Hematopoietic multipotent progenitor cell treated with erythropoietin and hydrocortisone succinate and interleukin-3 and kit ligand, for 15 days (in vitro differentiated cells): ENCODE results near the gene RPL13.
A peak's percentile ranks its signal among the peaks of the same experiment; 100 is the strongest.

Experiments used
- DNase-seq: peaks from one replicate; pipeline ENCODE4 v3.0.0-alpha.2; 2015; ENCODE audit warnings: low spot score

RPL13 gene

DNA sequence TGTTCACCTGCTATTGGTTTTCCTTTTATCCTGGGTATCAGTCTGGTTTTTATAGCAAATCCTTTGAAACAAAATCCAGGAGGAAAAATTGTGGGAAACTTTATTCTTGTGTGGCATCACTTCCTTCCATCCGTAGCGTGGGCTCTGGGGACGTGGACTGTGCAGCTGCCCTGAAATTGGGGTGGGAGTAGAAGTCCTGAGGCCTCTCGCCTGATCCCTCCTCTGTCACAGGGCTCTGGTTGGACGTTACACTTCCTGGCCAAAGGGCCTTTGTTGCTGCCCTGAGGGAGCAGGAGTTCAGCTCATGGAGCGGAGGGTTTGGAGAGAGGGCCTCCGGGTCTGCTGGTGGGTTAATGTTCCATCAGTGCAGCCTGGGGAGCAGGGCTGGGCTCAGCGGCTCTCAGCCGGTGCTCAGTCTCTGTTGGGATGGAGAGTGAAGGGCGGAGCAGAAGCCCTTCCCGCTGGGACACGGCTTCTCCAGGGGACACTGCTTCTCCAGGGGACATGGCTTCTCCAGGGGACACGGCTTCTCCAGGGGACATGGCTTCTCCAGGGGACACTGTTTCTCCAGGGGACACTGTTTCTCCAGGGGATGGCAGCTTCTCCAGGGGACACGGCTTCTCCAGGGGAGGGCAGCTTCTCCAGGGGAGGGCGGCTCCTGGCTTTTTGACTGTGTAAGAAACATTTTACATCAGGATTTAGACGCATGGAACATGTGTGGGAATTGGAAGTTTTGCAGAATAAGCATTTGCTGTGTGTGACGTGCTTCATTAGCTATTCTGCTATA lies 15.2 kb upstream of the RPL13 start:
- no peak for DNase-seq

DNA sequence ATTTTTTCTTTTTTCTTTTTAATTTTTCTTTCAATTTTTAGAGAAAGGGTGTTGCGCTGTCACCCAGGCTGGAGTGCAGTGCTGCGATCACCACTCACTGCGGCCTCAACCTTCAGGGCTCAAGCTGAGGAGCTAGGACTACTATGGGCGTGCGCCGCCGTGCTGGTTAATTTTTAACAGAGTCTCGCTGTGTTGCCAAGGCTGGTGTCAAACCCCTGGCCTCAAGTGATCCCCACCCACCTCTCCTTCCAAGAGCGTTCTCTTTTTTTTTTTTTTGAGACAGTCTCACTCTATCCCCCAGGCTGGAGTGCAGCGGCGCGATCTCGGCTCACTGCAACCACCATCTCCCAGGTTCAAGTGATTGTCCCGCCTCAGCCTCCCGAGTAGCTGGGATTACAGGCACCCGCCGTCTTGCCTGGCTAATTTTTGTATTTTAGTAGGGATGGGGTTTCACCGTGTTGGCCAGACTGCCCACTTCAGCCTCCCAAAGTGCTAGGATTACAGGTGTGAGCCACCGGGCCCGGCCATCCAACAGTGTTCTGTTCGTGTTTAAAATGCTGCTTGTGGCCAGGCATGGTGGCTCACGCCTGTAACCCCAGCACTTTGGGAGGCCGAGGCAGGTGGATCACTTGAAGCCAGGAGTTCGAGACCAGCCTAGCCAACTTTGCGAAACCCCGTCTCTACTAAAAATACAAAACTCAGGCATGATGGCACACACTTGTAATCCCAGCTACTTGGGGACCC lies 14.5 kb upstream of the RPL13 start:
- DNase-seq = no peak

DNA sequence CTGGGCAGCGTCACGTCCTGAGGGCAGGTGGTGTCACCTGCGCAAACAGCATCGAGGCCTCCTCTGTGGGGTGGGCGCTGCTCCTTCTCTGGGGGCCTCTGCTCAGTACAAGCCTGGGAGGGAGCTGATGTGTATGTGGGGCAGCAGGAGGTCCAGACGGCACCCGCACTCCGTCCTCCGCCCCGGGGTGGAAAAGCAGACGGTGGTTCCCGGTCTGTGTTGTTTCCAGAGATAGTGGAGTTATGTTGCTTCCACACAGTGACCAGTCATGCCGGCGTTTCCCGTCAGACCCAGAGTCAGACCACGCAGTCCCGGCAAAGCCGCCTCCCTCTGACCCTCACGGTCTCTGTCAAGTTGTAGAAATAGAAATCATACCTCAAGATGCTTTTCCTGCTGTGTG lies 13.7 kb upstream of the RPL13 start:
- DNase-seq = no peak

DNA sequence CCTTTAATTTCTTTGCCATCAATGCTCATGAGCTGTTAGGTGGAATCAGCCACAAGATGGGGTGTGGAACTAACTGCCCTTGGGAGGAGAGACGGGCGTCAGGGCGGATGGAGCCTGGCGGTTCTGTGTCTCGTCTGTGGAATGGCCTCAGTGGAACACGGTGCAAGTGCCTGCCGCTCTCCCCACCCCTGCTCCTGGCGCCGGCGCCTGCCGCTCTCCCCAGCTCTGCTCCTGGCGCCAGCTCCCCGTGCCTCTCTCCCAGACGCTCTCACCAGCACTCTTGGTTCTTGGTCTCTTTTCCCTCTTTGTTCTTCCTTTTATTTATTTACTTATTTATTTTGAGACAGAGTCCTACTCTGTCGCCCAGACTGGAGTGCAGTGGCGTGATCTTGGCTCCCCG lies 13.2 kb upstream of the RPL13 start:
- no peak for DNase-seq

DNA sequence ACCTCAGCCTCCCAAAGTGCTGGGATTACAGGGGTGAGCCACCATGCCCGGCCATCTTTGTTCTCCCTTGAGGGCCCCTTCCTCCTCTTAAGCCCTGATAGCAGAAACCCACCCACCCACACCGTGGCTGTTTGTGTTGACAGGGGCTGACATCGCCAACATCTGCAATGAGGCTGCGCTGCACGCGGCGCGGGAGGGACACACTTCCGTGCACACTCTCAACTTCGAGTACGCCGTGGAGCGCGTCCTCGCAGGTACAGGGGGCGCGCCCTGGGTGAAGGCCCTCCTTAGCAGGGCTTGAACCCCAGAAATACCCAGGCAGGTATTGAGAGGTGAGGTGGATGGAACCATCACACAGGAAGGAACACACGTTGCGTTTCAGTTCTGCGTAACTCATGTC lies 12.6 kb upstream of the RPL13 start:
- DNase-seq = no peak

DNA sequence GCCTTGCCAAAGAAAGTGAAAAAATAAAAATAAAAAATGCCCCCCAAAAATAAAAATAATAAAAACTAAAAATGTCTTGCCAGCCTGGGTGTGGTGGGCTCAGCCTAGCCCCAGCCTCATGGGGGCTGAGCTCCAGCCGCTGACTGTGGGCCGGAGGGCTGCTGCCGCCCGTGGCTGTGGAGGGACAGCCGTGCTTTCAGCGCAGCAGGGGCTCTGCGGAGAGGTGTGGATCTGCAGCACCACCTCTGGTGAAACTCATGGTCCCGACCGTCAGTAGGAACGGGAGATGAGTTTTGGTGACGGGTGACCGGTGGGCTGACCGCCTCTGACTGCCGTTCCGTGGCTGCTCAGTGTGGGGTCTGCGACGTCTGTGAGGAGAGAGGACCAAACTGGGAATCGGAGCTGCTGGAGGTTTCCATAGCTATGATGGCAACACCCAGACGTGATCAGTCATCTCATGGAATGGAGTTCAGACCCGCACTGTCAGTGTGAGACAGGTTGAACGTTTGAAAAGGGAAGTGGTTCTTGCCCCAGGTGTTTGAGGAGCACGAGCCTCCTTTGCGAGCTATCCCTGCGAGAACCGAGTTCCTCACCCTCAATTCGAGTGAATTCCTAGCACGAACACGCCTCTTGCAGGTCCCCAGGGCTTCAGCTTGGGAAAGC lies 12.0 kb upstream of the RPL13 start:
- no peak for DNase-seq

DNA sequence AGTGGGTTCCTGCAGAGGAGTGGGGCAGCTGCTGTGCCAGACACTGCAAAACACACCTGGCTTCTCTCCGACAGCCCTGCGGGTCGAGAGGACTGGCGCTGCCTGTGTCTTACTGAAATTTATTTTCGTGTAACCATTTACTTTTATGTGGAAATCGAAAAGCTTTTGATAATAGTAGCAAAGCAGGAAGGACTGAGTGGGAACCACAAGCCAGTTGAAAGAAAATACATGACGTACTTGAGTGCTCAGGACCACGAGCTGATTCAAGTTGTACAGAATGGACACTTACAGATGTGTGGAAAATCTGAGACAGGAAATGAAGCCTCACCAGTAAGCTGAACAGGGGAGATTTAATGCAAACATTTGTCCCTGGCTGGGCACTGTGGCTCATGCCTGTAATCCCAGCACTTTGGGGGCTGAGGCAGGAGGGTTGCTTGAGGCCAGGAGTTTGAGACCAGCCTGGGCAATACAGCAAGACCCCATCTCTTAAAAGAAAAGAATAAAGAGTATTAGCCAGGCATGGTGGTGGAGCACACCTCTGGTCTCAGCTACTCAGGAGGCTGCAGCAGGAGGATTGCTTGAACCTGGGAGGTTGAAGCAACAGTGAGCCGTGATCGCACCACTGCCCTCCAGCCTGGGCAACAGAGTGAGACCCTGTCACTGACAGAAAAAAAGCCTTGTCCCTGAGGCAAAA lies 11.3 kb upstream of the RPL13 start:
- DNase-seq = no peak

DNA sequence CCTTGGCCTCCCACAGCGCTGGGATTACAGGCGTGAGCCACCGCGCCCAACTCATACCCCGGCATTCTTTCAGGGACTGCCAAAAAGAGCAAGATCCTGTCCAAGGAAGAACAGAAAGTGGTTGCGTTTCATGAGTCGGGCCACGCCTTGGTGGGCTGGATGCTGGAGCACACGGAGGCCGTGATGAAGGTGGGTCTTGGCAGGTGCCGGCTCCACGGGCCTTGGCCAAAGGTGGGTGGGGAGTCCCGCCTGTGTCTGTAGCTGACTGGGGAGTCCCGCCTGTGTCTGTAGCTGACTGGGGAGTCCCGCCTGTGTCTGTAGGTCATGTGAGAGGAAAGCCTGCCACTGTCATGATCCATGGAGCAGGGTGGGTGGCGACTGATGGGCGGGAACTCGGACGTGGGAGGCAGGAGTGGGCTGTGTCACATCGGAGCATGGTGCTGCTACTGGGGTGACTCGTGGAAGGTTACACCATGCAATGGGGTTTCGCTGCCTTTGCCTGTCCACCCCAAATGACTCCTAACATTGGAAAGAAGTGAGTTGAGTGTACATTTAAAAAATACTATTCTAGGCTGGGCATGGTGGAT lies 10.0 kb upstream of the RPL13 start:
- no peak for DNase-seq

DNA sequence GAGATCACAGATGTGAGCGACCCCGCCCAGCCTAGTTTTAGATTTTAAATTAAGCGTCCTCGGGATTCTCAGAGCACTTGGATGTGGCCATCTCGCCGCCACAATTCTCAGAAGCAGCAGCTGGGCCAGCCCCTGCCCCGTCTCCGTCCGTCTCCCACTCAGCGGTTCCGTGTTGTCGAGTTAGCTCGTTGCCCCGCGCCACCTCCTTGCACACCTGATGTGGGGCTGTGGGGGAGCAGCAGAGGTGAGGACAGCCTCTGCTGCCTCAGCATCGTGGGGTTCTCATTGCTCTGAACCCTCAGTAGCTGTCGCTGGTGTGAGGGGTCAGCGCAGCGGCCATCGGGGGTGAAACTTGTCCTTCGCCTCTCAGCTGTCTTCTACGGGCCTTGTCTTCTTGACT lies 8.2 kb upstream of the RPL13 start:
- no peak for DNase-seq

DNA sequence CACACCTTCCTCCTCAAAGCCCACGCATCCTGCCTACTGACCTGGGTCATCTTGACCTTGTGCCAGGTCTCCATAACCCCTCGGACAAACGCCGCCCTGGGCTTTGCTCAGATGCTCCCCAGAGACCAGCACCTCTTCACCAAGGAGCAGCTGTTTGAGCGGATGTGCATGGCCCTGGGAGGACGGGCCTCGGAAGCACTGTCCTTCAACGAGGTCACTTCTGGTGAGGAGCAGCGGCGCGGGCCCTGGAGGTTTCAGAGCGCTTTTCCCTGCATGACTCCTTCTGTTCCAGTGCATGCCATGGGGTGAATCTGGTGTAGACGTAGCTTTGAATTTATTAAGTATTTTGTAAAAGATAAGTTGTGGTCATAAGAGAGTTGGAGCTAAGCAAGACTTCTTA lies 7.6 kb upstream of the RPL13 start:
- no peak for DNase-seq

DNA sequence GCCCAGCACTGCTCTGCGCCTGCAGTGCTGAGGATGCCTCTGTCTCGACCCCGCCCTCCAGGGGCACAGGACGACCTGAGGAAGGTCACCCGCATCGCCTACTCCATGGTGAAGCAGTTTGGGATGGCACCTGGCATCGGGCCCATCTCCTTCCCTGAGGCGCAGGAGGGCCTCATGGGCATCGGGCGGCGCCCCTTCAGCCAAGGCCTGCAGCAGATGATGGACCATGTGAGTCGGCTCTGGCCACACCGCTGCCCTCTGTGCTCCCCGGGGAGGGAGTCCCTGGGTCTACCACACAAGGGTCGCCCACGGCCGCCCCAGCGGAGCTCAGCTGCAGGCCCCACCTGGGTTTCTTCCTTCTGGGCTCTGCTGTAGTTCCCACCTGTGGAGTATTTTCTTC lies 6.7 kb upstream of the RPL13 start:
- DNase-seq = no peak

DNA sequence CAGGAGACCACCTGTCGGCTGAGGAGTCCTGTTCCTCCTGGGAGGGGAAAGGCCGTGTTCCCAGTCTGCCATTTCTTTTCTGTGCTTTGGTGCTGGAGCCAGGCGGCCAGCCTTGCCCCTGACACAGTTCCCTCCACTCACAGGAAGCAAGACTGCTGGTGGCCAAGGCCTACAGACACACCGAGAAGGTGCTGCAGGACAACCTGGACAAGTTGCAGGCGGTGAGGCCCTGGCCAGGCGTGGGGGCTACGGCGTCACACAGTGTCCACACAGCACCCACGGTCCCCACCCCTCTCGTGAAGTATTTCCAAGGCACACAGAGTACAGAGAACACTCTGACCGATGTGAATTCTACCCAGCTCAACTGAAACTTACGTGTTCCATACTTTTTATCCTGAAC lies 6.1 kb upstream of the RPL13 start:
- no peak for DNase-seq

DNA sequence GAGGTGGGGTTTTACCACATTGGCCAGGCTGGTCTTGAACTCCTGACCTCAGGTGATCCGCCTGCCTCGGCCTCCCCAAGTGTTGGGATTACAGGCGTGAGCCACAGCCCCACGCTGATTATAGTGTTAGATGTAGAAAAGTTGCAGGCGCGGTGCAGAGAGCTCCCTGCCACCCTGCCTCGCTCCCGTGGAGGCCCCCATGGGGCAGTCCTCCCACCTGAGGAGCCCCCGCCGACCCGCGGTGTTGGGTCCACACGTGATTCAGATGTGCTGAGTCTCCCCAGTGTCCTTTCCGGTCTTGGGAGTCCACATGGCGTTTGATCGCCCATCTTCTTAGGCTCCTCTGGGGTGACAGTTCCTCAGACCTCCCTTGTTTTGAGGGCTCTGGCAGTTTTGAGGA lies 5.2 kb upstream of the RPL13 start:
- no peak for DNase-seq

DNA sequence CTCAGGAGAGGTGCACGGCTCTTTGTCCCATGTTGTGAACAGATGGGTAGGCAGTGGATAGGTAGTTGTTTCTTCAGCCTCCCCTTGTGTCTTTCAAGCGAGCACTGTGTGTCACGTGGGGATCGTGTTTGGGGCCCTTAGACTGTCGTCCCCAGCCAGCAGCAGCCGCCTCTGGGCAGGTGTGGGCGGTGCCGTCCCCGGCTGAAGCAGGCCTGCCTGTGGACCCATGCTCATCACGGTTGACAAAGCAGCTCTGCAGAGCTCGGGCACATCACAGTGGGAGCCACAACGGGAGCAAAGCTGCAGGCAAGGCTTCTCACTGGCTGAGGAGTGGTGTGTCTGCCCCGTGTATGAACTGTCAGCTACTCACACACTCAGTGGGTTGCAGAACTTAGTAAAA lies 4.7 kb upstream of the RPL13 start:
- DNase-seq = no peak

DNA sequence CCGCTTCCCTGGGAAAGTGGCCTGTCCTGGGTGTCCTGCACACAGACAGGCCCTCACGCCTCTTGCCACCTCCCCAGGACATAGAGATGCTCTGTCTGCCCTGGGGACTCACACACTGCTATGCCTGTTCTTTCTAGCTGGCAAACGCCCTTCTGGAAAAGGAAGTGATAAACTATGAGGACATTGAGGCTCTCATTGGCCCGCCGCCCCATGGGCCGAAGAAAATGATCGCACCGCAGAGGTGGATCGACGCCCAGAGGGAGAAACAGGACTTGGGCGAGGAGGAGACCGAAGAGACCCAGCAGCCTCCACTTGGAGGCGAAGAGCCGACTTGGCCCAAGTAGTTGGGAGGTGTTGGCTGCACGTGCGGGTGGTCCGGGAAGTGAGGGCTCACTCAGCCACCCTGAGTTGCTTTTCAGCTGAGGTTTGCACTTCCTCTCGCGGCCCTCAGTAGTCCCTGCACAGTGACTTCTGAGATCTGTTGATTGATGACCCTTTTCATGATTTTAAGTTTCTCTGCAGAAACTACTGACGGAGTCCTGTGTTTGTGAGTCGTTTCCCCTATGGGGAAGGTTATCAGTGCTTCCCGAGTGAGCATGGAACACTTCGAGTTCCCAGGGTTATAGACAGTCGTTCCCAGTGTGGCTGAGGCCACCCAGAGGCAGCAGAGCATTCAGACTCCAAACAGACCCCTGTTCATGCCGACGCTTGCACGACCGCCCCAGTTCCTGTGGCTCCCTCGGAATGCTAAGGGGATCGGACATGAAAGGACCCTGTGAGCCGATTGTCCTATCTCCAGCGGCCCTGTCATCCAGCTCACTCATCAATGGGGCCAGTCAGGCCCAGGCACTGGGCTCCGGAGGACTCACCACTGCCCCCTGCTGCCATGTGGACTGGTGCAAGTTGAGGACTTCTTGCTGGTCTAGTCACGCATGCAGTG lies 3.5 kb upstream of the RPL13 start:
- peak; percentile 73 for DNase-seq

DNA sequence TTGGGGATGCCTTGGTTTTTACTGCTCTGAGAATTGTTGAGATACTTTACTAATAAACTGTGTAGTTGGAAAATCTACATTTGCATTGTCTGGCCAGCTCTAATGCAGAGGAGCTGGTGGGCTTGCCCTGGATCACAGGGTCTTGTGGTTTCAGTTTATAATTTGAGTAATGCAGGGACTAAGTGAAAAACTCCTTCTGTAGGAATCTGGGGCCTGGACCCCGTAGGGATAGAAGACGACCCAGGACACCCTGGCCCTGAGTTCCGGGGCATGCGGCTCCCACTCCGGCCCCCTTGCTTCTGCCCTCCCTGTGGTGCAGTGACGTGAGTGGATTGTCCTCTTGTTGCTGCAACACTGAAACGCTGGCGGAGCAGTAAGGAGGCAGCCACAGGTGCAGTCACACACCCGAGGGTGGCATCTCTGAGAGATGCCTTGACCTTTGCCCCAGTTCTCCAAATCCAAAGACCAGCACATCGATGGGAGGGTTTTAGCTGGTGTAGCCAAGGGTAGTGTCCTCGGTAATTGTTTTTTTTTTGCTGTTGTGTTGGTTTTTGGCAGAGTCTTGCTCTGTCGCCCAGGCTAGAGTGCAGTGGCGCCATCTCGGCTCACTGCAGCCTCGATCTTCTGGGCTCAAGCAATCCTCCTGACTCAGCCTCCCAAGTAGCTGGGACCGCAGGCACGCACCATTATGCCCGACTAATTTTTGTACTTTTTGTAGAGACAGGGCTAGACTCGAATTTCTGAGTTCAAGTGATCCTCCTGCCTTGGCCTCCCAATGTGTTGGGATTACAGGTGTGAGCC lies 2.6 kb upstream of the RPL13 start:
- DNase-seq = no peak

DNA sequence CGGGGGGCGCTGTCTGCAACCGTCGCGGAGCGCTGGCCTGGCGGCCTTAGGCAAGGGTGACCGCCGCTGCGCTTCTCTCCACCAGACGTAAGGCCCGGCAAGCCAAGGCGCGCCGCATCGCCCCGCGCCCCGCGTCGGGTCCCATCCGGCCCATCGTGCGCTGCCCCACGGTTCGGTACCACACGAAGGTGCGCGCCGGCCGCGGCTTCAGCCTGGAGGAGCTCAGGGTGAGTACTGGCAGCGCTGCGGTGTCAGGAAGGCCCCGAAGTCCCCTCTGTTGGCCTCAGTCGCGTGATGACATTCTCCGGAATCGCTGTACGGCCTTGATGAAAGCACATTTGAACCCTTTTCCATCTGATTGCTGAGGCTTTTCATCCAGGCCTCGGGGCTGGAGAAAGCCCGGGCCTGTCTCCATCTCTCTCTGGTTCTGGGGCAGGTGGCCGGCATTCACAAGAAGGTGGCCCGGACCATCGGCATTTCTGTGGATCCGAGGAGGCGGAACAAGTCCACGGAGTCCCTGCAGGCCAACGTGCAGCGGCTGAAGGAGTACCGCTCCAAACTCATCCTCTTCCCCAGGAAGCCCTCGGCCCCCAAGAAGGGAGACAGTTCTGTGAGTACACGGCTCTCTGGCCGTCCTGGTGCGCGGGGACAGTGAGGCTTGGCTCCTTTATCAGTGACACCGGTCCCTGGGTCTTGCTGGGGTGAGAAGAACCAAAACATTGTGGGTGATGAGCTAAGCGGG lies 831 bp downstream of the RPL13 start:
- peak; percentile 9 for DNase-seq

DNA sequence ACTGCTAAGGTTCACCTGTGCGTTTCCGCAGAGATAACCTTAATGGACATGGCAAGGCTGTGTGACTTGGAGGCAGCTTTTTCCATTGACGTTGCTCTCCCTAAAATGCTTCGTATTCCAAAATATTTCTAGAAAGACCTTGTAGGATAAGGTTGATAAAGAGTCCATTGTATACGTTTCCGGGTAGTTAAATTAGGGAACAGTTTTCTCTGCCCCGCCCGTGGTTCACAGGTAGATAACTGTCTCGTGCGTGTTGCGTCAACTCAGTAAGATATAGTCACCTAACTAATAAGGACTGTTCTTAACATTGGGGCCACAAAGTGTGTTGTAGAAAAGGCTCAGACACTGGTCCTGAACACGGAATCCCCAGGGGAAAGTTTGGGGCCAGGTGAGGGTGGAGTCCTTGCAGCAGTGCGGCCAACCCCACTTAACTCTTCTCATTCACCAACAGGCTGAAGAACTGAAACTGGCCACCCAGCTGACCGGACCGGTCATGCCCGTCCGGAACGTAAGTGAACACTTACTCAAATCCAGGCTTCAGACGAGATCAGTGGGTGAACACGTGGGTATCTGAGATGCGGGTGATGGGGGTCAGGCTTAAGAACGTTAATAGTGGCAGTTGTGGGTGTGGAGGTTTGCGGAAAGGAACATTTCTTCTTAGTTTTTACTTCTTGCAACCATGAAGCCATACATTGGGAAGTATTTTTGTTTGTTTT lies 1.6 kb downstream of the RPL13 start:
- no peak for DNase-seq

DNA sequence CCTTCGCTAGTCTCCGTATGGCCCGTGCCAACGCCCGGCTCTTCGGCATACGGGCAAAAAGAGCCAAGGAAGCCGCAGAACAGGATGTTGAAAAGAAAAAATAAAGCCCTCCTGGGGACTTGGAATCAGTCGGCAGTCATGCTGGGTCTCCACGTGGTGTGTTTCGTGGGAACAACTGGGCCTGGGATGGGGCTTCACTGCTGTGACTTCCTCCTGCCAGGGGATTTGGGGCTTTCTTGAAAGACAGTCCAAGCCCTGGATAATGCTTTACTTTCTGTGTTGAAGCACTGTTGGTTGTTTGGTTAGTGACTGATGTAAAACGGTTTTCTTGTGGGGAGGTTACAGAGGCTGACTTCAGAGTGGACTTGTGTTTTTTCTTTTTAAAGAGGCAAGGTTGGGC lies 2.5 kb downstream of the RPL13 start:
- no peak for DNase-seq
